ENCODE results near the gene PPP4R1.
A peak's percentile ranks its signal among the peaks of the same experiment; 100 is the strongest.

The PPP4R1 gene

GRCh38 chr18:9513971-9514512 is 100.3 kb downstream of the PPP4R1 start:
- H3K36me3 ChIP-seq (replicated peaks), result peaks cover 6% of the 10 kb centered on the region
- no peak overlapping the region for H3K4me3 ChIP-seq (ENCODE audit: low read depth, low read length)
- peak; percentile 37 for DNase-seq
- in situ Hi-C loops (cut with HindIII; ENCODE audit: low pct_ligation_motif_present, low sequenced_read_pairs), result no loop called here
- peak overlapping the region; percentile 60 for H3K27ac ChIP-seq
- no peaks in the 10 kb centered on the region for H3K27me3 ChIP-seq (replicated peaks)
- TF ChIP-seq, protein P1, sequence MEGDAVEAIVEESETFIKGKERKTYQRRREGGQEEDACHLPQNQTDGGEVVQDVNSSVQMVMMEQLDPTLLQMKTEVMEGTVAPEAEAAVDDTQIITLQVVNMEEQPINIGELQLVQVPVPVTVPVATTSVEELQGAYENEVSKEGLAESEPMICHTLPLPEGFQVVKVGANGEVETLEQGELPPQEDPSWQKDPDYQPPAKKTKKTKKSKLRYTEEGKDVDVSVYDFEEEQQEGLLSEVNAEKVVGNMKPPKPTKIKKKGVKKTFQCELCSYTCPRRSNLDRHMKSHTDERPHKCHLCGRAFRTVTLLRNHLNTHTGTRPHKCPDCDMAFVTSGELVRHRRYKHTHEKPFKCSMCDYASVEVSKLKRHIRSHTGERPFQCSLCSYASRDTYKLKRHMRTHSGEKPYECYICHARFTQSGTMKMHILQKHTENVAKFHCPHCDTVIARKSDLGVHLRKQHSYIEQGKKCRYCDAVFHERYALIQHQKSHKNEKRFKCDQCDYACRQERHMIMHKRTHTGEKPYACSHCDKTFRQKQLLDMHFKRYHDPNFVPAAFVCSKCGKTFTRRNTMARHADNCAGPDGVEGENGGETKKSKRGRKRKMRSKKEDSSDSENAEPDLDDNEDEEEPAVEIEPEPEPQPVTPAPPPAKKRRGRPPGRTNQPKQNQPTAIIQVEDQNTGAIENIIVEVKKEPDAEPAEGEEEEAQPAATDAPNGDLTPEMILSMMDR (IDR thresholded peaks at IDR 0.05; ENCODE audit: low read depth, low read length, missing control alignments), result no peak

DNA sequence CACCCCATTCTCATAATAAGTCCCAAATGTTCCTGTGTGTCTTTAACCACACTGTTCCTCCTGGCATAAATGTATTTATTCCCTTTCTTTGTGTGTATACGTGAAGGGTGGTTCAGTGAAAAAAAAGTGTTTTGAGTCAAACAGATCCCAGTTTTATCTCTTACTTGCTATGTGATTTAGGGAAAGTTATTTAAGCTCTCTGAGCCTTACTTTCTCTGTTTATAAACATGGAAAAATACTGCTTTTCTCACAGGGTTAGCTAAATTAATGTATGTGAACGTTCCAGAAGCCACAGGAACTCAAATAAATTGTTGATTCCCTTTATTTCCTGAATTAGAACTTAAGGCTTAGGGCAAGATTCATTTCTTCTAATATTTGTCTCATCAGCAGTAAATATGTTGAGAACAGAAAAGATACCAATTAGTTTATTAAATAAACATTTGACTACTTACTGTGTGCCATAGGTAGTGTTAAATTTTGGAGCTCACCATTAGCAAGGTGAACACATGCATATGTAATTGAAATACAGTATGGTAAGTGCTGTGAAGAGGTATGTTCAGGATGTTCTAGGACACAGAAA is 105.8 kb downstream of the PPP4R1 start:
- no peak overlapping the region for H3K27ac ChIP-seq
- H3K36me3 ChIP-seq (replicated peaks), result no peaks in the 10 kb centered on the region
- no peak overlapping the region for H3K4me3 ChIP-seq (ENCODE audit: low read depth, low read length)
- TF ChIP-seq, protein P1 (IDR thresholded peaks at IDR 0.05; ENCODE audit: low read depth, low read length, missing control alignments), result no peak
- DNase-seq, result no peak
- in situ Hi-C loops (cut with HindIII; ENCODE audit: low pct_ligation_motif_present, low sequenced_read_pairs), result no loop called here
- H3K27me3 ChIP-seq (replicated peaks), result no peaks in the 10 kb centered on the region

DNA sequence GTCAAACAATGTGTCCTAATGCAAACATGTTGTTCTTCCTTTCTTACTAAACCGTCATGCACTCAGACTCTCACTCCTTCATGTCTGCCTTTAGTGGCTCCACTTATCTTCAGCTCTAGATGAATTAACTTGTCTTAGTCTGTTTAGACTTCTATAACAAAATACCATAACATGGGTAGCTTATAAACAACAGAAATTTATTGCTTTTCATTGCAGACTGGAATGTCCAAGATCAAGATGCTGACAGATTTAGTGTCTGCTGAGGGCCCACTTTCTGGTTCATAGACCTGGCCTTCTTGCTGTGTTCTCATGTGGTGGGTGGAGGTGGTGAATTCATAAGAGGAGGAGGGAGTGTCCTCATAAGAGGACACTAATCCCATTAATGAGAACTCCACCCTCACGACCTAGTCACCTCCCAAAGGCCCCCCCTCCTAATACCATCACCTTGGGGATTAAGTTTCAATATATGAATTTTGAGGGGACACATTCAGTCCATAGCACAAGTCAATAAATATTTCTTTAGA is 106.7 kb downstream of the PPP4R1 start:
- in situ Hi-C loops (cut with HindIII; ENCODE audit: low pct_ligation_motif_present, low sequenced_read_pairs), result no loop called here
- TF ChIP-seq, protein P1 (IDR thresholded peaks at IDR 0.05; ENCODE audit: low read depth, low read length, missing control alignments), result no peak
- Histone ChIP-seq H3K4me3 (ENCODE audit: low read depth, low read length) (no peak overlapping the region), H3K27ac (no peak overlapping the region), H3K36me3 (replicated peaks) (no peaks in the 10 kb centered on the region), H3K27me3 (replicated peaks) (no peaks in the 10 kb centered on the region)
- DNase-seq, result no peak

GRCh38 chr18:9506046-9506792 is 108.1 kb downstream of the PPP4R1 start:
- H3K27me3 ChIP-seq (replicated peaks), result no peaks in the 10 kb centered on the region
- DNase-seq, result no peak
- H3K27ac ChIP-seq, result no peak overlapping the region
- in situ Hi-C loops (cut with HindIII; ENCODE audit: low pct_ligation_motif_present, low sequenced_read_pairs), result no loop called here
- TF ChIP-seq, protein P1 (IDR thresholded peaks at IDR 0.05; ENCODE audit: low read depth, low read length, missing control alignments), result no peak
- H3K36me3 ChIP-seq (replicated peaks), result no peaks in the 10 kb centered on the region
- H3K4me3 ChIP-seq (ENCODE audit: low read depth, low read length), result no peak overlapping the region

Measured in brain microvascular endothelial cell (primary cell).